ENCODE results near the gene SSBP4.

Gene SSBP4

GRCh38 chr19:18412610-18413239, 6.5 kb upstream of the SSBP4 start:
- Histone ChIP-seq H3K27ac (no peak overlapping the region), H3K4me3 (ENCODE audit: low read depth, low read length) (no peak overlapping the region), H3K36me3 (replicated peaks) (no peaks in the 10 kb centered on the region), H3K27me3 (replicated peaks) (no peaks in the 10 kb centered on the region)
- in situ Hi-C loops (cut with HindIII; ENCODE audit: low pct_ligation_motif_present, low sequenced_read_pairs), result no loop called here
- DNase-seq, result no peak
- TF ChIP-seq, protein P1, sequence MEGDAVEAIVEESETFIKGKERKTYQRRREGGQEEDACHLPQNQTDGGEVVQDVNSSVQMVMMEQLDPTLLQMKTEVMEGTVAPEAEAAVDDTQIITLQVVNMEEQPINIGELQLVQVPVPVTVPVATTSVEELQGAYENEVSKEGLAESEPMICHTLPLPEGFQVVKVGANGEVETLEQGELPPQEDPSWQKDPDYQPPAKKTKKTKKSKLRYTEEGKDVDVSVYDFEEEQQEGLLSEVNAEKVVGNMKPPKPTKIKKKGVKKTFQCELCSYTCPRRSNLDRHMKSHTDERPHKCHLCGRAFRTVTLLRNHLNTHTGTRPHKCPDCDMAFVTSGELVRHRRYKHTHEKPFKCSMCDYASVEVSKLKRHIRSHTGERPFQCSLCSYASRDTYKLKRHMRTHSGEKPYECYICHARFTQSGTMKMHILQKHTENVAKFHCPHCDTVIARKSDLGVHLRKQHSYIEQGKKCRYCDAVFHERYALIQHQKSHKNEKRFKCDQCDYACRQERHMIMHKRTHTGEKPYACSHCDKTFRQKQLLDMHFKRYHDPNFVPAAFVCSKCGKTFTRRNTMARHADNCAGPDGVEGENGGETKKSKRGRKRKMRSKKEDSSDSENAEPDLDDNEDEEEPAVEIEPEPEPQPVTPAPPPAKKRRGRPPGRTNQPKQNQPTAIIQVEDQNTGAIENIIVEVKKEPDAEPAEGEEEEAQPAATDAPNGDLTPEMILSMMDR (IDR thresholded peaks at IDR 0.05; ENCODE audit: low read depth, low read length, missing control alignments), result peak; percentile 2

GRCh38 chr19:18414504-18415177, 4.6 kb upstream of the SSBP4 start:
- TF ChIP-seq, protein P1 (IDR thresholded peaks at IDR 0.05; ENCODE audit: low read depth, low read length, missing control alignments), result no peak
- in situ Hi-C loops (cut with HindIII; ENCODE audit: low pct_ligation_motif_present, low sequenced_read_pairs), result no loop called here
- Histone ChIP-seq H3K36me3 (replicated peaks) (no peaks in the 10 kb centered on the region), H3K4me3 (ENCODE audit: low read depth, low read length) (peak overlapping the region; percentile 6), H3K27ac (peak overlapping the region; percentile 98), H3K27me3 (replicated peaks) (no peaks in the 10 kb centered on the region)
- DNase-seq, result peak; percentile 62

- Histone ChIP-seq H3K27ac (peak overlapping the region; percentile 98), H3K27me3 (replicated peaks) (no peaks in the 10 kb centered on the region), H3K4me3 (ENCODE audit: low read depth, low read length) (peak overlapping the region; percentile 35), H3K36me3 (replicated peaks) (no peaks in the 10 kb centered on the region)
- DNase-seq, result peak; percentile 76
- TF ChIP-seq, protein P1 (IDR thresholded peaks at IDR 0.05; ENCODE audit: low read depth, low read length, missing control alignments), result peak; percentile 9
- in situ Hi-C loops (cut with HindIII; ENCODE audit: low pct_ligation_motif_present, low sequenced_read_pairs), result no loop called here
Observed at GRCh38 chr19:18415178-18415867, 3.9 kb upstream of the SSBP4 start.

DNA sequence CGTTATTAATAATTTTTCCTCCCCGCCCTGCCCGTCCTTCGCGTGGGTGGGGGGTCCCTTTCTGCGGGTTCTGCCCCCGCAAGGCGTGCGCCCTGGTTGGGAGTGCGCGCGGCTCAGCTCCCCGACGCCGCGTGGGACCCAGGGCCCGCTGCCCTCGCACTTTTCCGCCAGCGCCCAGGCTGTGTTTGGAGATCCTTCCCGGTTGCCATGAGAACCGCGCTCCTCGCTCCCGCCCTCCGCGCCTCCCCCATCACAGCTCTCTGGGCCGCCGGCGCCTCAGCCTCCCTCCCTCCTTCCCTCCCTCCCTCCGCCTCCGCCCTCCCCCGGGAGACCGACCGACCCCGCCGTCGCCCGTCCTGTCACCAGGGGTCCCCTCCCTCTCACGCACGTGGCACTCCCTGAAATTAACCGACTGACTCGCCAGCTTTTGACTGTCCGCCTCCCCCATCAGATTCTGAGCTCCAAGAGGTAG, 2.4 kb upstream of the SSBP4 start:
- TF ChIP-seq, protein P1 (IDR thresholded peaks at IDR 0.05; ENCODE audit: low read depth, low read length, missing control alignments), result no peak
- peak; percentile 93 for DNase-seq
- Histone ChIP-seq H3K36me3 (replicated peaks) (no peaks in the 10 kb centered on the region), H3K27me3 (replicated peaks) (no peaks in the 10 kb centered on the region), H3K27ac (peak overlapping the region; percentile 98), H3K4me3 (ENCODE audit: low read depth, low read length) (peak overlapping the region; percentile 36)
- in situ Hi-C loops (cut with HindIII; ENCODE audit: low pct_ligation_motif_present, low sequenced_read_pairs), result no loop called here

DNA sequence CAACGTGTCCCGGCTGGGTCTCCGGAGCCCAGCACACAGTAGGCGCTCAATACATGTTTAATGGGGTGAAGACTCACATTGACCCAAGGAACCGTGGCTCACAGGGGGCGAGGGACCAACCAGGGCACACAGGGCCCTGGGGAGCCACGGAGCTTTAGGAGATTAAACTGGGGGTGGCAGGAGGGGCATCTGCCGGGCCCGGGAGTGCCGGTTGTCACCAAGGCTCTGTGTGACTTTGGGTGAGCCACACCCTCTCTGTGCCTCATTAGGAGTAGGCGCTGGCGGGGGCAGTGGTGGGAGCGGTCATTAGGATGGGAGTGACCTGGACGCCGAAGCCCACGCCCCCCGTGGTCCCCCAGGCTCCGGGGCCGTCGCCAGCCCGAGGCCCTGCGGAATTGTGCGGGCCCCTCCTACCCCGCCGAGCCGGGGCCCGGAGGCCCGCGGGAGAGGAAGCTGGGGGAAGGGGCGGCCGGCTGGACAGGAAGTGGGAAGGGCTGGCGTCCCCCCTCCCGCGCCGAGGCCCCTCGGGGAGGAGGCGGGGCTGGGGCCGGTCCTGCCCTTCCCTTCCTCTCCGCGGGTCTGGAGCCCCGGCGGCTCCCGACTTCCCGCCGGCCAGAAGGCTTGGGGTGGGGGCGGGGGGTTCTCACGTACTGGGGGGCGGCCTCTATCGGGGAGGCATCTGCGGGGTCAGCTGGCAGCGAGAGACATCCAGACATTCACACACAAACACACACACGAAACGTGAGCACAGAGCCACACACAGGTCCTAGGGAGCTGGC, 1.8 kb upstream of the SSBP4 start:
- DNase-seq, result peak; percentile 56
- H3K27me3 ChIP-seq (replicated peaks), result no peaks in the 10 kb centered on the region
- TF ChIP-seq, protein P1 (IDR thresholded peaks at IDR 0.05; ENCODE audit: low read depth, low read length, missing control alignments), result no peak

More for the DNA sequence above, 1.8 kb upstream of the SSBP4 start:
- in situ Hi-C loops (cut with HindIII; ENCODE audit: low pct_ligation_motif_present, low sequenced_read_pairs), result no loop called here
- peak overlapping the region; percentile 36 for H3K4me3 ChIP-seq (ENCODE audit: low read depth, low read length)
- H3K27ac ChIP-seq, result peak overlapping the region; percentile 98
- H3K36me3 ChIP-seq (replicated peaks), result peaks cover under 1% of the 10 kb centered on the region
